GM21360 (cell line): ENCODE data around the gene OR5AL1.
"Not testable (repeated sequence)": the region's sequence is repeated elsewhere in the genome, so short reads cannot be mapped to it uniquely, and the experiment has no call there.

ENCODE experiments used
- ATAC-seq: cut with Tn5 transposase; IDR thresholded peaks from one replicate; pipeline ENCODE4 v1.9.1; 2021; ENCODE audit warnings: mild to moderate bottlenecking, moderate library complexity; ENCODE audit not compliant: unreplicated experiment

OR5AL1 gene

DNA sequence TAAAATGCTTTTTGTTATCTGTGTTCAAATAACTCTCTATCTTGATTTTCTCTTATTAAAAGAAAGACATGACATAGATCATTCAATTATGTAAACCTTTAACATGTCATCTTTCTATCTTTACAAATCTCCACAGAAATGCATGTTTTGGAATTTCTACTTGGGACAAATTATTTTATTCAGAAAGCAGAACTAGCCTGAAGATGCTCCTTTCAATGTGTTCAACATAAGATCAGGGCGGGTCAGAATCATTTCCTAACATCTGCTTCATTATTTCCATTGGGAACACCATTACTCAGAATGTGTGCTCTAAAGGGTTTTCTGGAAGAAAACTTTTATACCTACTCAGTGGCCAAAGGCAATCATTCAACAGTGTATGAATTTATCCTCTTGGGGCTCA is at the start of gene OR5AL1:
OR5AL1 (plus strand) TSS at position 301 of the 400 bp plus-strand sequence.
- no peak for ATAC-seq

DNA sequence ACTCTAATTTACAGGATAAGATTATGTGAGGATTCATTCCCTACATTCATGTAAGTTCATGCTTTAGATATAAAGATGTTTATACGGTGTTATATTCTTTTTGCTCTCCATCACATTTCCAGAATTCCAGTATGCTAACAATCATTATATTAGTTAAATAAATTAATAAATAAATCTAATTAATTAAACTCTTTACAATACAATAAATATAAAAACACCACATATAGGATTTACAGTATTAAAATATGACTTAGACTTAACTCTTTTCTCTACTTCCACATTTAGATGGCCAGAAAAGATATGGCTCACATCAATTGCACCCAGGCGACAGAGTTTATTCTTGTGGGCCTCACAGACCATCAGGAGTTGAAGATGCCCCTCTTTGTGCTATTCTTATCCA is 37.2 kb upstream of the OR5AL1 start, which contains the start of gene OR8U1:
OR8U1 (plus strand) TSS at position 301 of the 400 bp plus-strand sequence; CDS start at position 301, 0 bp downstream.
- ATAC-seq = no peak

DNA sequence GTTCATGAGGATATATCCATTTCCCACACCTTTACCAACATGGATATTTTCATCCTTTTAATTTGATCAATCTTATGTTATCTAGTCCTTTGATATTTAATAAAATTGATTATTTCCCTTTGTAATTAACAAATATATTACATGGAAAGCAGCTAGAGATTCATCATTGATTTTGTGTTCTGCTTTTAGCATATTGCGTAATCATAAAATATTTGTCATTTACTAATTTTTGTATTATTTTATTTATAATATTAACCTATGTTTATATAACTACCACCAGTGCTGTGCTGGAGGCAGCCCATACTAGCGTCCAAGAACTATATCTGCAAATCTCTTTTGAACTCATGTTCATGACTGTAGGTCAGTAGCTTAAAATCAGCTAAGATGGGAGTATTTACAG is 32.4 kb upstream of the OR5AL1 start:
- ATAC-seq = no peak

DNA sequence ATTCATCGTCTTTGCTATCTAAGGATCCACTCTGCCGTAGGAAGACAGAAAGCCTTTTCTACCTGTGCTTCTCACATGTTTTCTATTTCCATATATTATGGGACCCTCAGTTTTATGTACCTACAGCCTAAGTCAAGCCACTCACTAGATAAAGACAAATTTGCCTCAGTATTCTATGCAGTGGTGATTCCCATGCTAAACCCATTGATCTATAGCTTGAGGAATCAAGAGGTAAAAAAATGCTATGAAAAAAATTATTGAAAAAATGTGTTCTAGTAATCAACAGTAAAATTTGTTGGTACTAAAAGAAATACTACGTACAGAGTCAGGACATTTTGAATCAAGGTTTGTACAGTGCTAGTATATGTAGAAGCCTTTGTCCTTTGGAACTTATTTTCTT is 18.1 kb upstream of the OR5AL1 start:
- ATAC-seq = no peak

DNA sequence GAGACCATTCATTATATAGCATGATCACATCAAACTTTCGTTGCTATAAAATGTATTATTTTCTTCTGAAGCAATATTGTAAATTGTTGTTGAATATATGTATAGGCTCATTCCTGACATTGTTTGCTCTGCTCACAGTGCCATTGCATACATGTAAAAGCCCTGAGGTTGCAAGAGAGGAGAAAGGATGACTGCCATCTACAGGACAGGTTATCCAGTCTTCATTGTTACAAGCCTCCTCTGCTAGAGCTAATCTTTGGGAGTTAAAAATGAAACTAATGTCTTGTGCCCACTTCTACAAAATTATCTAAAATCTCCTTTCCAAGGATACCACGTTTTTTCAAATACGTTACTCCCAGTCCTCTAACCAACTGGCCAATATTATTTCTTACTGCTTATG is 16.4 kb upstream of the OR5AL1 start:
- ATAC-seq = no peak

DNA sequence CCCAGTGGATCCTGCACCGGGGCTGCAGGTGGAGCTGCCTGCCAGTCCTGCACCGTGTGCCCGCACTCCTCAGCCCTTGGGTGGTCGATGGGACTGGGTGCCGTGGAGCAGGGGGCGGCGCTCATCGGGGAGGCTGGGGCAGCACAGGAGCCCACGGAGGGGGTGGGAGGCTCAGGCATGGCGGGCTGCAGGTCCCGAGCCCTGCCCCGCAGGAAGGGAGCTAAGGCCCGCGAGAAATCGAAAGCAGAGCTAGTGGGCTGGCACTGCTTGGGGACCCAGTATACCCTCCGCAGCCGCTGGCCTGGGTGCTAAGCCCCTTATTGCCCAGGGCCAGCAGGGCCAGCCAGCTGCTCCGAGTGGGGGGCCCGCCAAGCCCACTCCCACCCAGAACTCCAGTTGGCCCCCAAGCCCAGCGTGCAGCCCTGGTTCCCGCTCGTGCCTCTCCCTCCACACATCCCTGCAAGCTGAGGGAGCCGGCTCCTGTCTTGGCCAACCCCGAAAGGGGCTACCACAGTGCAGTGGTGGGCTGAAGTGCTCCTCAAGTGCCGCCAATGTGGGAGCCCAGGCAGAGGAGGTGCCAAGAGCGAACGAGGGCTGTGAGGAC is 10.5 kb upstream of the OR5AL1 start:
- not testable (repeated sequence) for ATAC-seq

DNA sequence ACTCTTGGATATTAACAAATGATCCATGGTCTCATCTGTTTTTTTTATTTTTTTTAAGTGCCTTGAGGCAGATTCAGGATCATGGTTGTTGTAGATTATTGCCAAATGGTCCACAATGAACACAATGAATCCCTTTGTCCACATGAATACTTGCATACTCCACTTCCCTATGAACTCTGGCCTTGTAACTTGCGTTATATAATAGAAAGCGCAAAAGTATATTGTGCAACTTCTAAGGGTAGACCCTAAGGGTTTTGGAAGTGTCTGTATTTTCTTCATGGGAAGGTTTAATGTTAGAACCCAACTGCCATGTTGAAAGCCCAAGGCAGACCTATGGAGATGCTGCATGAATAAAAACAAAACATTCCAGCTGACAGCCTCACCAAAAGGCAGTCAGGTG is 8.1 kb upstream of the OR5AL1 start:
- no peak for ATAC-seq

DNA sequence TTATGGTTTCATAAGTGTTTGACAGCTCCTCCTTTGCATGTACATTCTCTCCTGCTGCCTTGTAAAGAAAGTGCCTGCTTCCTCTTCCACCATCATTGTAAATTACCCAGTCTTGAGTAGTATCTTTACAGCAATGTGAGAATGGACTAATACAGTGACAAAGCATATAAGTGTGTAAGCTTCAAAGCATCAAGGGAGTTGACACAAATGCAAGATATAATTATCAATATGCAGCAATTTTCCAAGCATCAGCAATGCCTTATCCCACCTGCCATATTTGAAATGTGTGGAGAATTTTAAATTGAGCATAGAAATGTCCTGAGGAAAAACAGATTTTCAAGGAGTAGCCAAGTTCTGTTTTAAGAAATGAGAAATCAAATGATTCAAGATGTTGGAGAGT is 1.7 kb upstream of the OR5AL1 start:
- no peak for ATAC-seq

DNA sequence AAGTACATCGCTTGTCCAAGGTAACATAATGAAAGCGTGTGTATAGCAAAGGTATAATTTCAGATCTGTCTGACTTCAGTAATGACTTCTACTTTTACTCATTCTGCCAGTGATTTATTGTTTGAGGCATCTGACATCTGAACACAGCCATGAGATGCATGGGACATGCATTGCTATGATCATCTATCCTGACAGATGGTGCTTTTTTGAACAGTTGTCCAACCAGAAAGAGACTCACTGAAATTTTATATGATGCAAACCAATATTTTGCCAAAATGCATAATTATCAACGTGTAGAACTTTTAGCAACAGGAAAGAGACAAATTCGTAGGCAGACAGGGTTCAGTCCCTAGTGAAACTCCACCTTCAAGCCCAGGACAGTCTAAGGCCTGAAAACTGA is 41.0 kb downstream of the OR5AL1 start:
- no peak for ATAC-seq

DNA sequence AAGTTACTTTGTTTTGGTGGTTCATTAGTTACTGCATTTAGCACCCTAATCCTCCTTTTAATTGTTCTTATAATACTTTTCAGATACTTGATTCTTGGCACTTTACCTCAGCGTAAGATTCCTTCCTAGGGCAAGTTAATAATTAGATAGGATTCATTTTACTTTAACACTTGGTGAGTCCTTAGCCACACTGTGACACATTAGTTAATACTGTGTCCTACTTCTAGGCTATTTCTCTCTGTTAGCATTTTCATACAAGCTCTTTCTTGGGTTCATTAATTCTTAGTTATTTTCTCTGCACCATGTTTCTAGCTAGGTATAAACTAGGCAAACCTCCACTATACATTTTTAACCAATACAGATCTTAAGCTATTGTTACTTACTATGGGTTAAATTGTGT is 44.6 kb downstream of the OR5AL1 start:
- no peak for ATAC-seq
